ENCODE data around the gene ULK3.
"Not testable (repeated sequence)": the region's sequence is repeated elsewhere in the genome, so short reads cannot be mapped to it uniquely, and the experiment has no call there.

The ULK3 gene, protein sequence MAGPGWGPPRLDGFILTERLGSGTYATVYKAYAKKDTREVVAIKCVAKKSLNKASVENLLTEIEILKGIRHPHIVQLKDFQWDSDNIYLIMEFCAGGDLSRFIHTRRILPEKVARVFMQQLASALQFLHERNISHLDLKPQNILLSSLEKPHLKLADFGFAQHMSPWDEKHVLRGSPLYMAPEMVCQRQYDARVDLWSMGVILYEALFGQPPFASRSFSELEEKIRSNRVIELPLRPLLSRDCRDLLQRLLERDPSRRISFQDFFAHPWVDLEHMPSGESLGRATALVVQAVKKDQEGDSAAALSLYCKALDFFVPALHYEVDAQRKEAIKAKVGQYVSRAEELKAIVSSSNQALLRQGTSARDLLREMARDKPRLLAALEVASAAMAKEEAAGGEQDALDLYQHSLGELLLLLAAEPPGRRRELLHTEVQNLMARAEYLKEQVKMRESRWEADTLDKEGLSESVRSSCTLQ
- 63.8 to 98.0 (median 73.0) reads per million in 4 donors for total RNA-seq

DNA sequence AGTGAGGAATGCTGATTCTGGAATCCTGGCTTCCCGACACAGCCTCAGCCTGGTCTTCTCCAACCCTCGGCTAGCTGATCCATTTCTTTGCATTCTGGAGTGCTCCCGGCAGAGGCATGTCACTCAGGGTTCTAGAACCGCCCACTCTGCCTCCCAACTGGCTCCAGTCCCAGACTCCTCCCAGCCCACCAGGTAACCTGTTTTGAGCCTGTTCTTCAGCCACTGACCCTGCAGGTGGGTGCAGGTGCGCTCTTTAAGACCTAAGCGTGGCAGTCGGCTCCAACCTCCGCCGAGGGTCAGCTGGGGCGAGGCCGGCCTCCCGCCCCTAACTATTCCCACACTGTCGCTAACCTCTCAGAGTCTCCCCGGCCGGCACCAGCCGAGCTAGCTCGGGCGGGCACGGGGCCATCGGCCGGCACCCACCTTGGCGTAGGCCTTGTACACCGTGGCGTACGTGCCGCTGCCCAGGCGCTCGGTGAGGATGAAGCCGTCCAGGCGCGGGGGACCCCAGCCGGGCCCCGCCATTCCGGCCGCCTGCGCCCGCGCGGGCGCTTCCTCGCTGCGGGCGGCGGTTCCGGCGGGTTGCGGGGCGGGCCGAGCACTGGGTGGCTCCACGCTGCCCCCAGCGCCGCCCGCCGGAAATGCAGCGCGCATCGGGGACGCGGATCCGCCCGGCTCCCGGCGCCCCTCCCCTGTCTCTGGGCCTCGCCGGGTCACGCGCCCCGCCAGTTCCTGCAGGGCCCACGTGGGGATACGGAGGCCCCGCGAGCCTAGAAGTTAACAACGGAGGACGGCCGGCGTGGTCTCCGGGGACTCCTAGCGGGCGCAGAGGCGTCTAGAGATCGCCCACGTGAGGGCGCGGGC is at the start of gene ULK3:
ULK3 (minus strand) TSS at position 576 of the 864 bp plus-strand sequence; CDS start at position 525, 51 bp downstream.
- peak; percentile 87 to 94 (median 89) for DNase-seq

DNA sequence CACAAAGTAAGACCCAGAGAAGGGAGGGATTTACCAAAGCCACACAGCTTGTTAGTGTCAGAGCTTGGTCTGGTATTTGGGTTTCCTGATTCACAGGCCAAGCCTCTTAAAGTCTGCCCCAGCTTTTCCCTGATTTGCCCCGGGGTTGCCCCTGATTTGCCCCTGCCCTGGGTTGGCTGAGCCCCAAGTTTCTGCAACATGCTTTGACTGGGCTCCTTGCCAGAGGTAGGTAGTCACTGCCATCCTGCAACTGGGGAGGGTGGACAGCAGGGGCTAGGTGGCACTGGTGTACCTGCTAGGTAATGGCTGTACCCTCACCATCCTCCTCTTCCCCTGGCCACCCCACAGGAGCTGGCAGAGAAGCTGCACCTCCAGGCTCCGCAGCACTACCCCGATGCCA is 49.4 kb upstream of the ULK3 start:
- DNase-seq: no peak

DNA sequence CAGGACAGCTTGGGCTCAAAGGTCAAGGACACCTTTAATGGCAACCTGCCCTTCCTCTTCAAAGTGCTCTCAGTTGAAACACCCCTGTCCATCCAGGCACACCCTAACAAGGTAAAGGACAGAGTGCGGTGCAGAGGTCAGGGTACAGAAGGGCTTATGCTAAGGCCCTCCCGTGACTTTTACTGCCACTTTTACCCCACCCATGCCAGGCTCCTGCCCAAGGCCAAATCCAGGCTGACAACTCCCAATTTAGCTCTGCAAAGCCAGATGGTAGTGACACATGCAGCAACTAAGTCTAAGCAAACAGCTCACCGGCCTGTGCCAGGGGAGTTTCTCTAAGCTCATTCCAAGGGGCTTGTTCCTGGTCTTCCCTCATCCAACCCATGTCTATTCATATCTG is 48.5 kb upstream of the ULK3 start:
- DNase-seq: no peak

DNA sequence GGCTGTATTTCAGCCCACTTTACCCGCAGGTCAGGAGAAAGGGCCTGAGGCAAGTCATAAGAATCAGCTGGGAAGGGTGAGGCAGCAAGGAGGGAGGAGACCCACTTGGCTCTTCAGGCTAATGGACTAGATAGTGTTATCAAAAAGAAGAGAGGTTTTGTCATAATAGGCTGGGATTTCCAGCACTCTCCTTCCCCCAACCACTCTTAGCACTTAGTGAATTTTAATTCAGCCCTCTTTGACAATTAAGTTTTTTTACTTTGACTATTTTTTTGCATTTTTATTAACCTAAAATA is 47.7 kb upstream of the ULK3 start:
- DNase-seq: no peak

DNA sequence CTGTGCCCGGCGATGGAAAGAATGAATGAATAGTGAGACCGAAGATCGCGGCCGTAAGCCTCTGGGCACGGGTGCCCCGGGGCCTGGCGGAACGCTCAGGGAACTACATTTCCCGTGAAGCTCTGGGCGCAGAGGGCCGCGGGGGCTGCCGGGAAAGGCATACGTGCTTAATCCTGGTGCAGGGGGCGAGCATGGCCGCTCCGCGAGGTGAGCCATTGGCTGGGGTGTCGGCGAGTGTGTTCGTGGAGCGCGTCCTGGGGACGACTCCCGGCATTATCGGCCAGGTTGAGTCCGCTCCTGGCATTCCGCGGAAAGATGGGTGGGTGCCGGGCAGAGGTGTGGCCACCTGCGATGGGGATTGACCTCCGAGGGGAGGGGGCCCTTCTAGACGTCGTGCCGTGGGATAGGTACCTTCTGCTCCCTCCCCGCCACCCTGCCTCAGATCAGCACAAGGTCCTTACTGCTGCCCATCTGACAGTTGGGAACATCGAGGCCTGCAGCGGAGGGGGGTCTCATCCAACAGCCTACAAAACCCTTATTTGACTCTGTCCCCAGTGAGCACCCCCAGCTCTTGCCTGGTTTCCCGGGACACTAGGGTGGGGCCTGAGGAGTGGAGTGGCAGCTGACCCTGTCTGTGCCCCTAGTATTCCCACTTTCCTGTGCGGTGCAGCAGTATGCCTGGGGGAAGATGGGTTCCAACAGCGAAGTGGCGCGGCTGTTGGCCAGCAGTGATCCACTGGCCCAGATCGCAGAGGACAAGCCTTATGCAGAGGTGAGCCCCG is 47.1 kb upstream of the ULK3 start, which contains the start of gene MPI:
MPI (plus strand) TSS at position 160 of the 782 bp plus-strand sequence; CDS start at position 192, 32 bp downstream.
- peak; percentile 64 to 83 (median 79) for DNase-seq

DNA sequence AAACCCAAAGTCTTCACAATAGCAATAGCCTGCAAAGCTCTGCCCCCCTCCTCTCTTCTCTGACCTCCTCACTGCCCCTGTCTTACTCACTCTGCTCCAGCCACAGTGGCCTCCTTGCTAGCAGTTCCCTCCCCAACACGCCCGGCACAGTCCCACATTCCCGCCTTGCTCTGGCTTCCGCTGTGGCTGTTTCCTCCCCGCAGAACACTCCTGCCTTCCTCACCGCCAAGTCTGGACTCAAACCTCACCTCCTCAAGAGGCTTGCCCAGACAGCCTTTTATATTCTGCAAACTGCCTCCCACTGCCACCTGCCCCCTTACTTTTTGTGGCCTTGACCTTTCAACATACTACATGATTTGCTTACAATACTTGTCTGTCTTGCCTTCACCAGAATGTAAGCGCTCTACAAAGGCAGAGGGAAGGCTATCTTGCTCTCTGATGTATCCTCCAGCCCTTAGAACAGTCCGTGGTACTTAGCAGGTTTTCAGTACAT is 46.5 kb upstream of the ULK3 start:
- peak in 1 of 5 donors; percentile 12 for DNase-seq

DNA sequence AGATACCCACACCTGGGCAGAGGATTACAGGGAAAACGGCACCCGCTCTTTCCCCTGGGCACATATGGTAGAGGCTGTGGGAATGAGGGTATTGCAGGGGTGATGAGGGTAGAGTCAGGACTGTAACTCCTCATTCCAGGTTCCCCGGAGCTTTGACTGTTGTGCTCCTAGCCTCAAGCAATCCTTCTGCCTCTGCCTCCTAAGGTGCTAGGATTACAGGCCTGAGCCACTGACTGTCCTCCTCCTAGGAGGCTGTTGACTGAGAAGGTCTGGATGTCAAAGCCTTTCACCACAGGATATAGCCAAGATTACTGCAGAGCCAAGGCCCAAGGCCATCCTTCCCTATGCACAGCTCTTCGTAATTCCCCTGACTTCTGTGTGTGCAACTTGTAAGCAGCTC is 45.8 kb upstream of the ULK3 start:
- no peak for DNase-seq

DNA sequence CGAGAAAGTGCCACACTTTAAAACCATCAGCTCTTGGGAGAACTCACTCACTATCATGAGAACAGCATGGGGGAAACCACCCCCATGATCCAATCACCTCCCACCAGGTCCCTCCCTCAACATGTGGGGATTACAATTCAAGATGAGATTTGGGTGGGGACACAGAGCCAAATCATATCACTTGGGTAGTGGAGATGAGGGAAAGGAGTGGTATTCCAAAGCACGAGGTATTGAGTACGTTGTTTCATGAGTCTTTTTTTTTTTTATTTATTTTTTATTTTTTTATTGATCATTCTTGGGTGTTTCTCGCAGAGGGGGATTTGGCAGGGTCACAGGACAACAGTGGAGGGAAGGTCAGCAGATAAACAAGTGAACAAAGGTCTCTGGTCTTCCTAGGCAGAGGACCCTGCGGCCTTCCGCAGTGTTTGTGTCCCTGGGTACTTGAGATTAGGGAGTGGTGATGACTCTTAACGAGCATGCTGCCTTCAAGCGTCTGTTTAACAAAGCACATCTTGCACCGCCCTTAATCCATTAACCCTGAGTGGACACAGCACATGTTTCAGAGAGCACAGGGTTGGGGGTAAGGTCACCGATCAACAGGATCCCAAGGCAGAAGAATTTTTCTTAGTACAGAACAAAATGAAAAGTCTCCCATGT is 44.7 kb upstream of the ULK3 start:
- DNase-seq: not testable (repeated sequence)

DNA sequence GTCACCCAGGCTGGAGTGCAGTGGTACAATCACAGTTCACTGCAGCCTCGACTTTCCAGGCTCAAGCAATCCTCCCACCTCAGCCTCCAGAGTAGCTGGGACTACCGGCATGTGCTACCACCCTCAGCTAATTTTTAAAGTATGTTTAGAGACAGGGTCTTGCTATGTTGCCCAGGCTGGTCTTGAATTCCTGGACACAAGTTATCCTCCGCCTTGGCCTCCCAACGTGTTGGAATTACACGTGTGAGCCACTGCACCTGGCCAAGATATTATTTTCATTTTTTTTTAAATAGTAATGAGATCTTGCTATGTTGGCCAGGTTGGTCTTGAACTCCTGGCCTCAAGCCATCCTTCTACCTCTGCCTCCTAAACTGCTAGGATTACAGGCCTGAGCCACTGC is 42.5 kb upstream of the ULK3 start:
- no peak for DNase-seq

DNA sequence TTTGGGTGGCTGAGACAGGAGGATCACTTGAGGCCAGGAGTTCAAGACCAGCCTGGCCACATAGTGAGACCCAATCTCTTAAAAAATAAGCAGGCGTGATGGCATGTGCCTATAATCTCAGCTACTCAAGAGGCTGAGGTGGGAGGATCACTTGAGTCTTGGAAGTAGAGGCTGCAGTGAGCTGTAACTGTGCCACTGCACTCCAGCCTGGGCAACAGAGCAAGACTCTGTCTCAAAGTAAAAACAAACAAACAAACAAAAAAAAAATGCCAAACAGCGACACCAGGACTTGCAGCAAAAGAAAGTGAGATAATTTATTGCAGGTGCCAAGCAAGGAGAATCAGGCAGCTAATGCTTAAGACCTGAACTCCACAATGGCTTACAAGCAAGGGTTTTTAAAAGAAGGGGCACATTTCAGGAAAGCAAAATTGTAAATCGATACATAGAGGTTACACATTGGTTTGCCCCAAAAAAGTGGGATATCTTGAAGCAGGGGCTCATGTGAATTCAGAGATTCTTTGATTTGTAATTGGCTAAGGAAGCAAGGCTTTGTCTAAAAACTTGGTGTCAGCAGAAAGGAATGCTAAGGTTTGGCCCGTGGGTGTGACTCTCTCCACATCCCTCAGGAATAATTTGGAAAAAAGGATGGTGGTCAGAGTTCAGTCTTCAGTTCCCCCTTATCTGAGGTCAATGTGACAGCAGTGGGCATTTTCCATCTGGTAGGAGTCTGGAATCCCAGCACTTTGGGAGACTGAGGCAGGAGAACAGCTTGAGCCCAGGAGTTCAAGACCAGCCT is 41.7 kb upstream of the ULK3 start:
- no peak for DNase-seq

DNA sequence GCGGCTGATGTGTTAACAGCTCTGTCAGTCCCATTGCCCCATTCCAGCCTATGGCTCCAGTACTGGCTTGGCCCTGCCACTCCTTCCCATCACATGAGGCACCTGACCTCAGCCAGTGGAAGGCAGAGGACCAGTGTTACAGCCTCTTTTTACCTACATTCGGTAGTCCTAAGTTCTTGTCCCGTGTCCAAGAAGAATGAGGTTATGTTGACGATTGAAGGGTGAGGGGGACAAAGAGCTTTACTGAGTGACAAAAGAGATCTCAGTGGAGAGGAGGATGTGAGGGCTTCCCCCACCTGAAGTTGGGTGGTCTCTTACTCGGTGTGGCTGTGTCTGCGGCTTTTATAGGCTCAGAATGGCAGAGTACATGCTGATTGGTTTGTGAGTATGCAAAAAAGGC is 39.6 kb upstream of the ULK3 start:
- DNase-seq: no peak

DNA sequence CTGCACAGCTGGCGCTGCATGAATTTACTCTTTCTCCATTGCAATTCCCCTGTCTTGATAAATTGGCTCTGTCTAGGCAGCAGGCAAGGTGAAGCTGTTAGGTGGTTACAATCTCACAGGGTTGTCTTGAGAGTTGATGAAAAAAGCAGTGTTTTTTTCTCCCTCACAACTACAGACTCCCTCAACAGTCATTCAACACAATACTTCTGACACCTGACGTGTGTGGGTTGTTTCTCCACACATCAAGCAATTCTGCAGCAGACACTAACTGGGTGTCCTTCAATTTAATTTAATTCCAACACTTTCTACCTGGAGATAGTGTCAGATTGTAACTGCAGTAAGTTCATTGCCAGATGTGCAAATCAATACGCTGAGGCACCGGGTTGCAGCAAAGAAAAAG is 35.3 kb upstream of the ULK3 start:
- DNase-seq: no peak

DNA sequence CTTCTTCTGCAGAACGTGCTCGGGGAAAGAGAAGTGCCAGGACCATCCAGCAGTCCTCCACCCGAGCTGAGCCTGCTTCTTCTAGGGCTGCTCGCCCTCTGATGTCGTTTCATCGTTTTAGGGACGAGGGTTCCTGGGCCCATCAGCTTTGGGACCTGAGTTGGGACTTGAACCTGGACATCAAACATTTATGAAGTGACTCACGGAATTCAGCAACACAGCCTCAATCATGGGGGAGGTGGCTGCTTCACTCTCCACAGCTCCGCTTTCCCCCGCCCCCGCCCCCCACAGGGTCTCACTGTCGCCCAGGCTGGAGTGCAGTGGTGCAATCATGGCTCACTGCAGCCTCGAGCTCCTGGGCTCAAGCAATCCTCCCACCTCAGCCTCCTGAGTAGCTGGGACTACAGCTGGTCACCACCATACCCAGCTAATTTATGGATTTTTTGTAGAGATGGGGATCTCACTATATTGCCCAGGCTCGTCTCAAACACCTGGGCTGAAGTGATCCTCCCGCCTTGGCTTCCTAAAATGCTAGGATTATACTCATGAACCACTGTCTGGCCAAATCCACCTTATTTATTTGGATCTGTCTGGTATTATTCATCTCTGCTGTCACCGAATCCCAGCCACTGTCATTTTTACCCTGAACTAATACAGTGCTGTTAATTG is 30.9 kb upstream of the ULK3 start:
- peak in 1 of 5 donors; percentile 33 for DNase-seq

DNA sequence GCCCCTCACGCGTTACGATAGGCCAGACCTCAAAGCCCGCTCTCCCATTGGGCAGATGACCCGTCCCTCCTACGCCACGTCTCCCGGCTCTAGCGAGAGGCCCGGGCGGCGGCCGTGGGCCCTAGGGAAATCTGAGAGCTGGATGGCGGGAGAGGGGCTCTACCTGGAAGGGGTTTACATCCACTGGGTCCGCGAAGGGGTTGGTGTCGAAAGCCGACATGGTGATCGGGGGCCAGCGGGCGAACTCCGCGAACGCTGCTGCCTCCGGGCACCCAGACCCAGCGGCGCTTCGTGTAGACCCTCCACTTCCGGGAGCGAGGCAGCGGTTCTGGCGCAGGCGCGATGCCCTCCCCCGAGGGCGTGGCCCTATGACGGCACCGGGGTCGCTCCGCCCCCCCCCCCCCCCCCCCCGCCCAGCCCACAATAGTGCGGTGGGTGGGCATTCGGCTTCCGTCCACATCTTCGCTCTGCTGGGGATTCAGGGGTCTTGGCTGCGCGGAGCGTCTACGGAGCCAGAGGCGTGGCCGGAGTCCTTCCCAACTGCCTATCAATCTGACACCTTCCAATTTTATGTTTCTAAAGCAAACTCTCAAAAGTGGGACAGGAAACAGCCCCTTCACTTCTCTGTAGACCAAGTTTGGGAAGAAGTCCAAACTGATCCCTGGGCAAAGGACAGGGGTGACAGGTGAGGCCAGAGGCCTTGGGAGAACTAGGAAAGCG is 30.2 kb upstream of the ULK3 start, which contains the start of gene SCAMP2:
SCAMP2 (minus strand) TSS at position 330 of the 720 bp plus-strand sequence; CDS start at position 220, 110 bp downstream.
- DNase-seq: peak; percentile 80 to 94 (median 84)

DNA sequence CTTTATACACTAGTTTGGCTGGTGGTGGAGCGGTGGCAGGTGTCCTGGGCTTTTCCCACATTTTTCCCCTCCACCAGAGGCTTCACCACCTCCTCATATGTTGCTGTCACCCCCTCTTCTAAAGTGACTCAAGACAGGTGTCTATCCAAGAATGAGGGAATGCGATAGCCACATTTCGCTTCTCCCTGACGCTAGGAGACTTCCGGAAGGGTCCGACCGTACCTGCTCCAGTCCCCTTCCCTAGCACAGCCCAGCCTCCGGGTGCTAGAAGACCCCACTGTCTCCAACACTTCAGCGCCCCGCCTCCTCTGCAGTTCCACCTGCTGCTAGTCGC is 29.7 kb upstream of the ULK3 start:
- no peak for DNase-seq

DNA sequence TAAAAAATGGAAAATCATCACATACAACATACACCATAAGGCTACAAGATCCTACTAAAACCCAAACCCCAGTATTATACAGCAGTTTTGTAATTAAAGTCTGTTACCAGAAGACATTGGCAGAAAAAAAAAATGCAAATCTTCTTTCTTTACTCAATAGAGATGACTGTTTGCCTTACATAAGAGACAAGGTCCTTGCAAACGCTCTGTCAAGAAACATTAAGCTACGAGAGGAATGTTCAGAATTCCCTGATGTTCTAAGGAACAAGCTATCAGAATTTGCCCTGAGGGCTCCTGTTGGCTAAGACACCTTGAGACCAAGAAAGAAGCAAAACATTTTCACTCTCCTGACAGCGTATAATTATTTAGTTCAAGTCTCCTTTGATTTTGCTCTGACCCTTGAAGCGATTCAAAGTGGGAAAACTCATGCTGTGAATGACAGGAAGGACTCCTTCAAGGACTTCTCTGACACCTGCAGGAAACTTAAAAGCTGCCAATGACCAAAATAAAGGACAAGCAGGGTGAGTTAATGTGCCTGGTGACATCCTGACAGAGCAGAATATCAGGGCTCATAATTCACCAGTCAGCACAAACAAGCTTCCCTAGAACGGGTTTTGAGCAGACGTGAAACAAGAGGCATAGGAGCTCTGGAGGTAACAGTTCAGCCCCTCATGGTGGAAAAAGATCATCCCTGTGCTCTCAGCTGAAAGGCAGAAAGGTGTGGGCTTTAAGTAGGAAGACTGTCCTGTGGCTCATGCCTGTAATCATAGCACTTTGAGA is 27.7 kb upstream of the ULK3 start:
- no peak for DNase-seq

DNA sequence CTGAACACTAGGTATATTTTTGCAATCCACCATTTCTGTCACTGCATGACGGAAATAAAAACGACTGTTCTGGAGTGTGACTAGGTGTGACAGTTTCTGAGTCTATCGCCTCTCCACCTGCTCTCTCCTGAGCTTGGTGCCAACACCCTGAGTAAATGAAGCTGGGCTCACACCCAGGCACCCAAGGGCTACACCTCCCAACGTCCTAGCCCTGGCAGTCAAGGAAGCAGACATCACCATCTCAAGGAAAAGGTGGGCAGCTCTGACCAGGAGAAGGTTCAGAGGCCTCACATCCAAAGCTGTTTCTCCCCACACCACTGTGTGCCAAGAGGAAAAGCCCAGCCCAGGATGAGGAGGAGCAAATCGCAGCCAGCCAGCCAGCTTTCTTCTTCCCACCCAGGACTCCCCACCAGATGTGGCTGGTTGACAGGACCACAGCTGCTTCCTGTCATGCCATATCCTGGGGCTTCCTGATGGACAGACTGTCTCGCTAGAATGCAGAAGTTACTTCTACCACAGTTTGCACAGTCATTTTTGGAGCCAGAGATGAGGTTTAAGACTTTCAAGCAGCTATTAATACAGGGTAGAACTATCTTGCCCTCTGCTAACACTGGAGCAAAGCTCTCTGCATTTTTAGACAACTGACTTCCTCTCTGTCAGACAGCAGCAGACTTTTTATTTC is 26.9 kb upstream of the ULK3 start:
- peak in 2 of 5 donors; percentile 8 to 88 for DNase-seq

DNA sequence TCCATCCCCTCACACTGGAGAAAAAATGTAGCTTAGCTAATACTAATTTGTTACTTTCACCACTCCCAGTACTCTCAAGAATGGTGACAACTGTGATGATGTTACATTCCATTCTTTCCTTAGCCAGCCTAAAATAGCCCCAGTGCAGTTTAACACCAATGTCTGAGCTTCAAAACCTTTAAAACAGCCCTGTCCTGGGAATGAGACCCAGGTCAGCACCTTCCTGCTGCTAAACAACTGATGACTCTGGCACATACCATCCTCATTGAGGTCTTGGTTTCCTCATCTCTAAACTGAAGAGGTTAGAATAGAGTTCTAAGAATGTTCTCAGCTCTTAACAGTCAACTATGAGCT is 26.4 kb upstream of the ULK3 start:
- DNase-seq: no peak

DNA sequence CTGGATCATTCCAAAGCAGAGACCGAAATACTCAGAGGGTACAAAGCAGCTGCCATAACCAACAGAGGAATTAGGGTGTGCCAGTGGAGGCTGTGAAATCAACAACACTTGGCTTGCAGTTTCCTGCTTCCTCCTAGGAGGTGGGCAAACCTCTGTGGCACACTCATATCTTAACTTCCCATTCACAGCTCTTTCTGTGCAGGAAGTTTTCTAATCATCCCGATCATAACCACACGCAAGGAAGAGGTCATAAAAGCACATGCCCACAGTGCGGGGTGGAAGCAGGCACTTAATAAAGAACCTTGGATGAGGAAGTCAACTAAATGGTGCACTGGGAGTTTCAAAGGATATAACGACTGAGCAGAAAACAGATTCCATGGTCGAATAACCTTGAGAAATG is 25.1 kb upstream of the ULK3 start:
- DNase-seq: peak in 1 of 5 donors; percentile 62
